Common myeloid progenitor, CD34-positive (primary cell): ENCODE results near the gene STAG1.
"Not testable (repeated sequence)": the region's sequence is repeated elsewhere in the genome, so short reads cannot be mapped to it uniquely, and the experiment has no call there.

ENCODE experiments used
- CTCF ChIA-PET: fragments of 350-600 bp; sonication (Branson Sonifier 250); formaldehyde crosslinking; loops from one replicate; lab custom pipeline; 2021; ENCODE audit warnings: antibody characterized with exemption; lab: Charles Lee
- POLR2A ChIA-PET: fragments of 350-600 bp; sonication (Branson Sonifier 250); formaldehyde crosslinking; loops from one replicate; lab custom pipeline; 2021; ENCODE audit warnings: antibody characterized with exemption; lab: Charles Lee
- DNase-seq, 3 donors: peaks; one replicate each; pipeline versions ENCODE4 v3.0.0 to v3.0.0-alpha.2; 2013
- H3K27ac ChIP-seq, 2 experiments: 1 replicate in 1 of 2; 2 replicates in 1 of 2; pipeline ENCODE4 v1.7.0; 2013; ENCODE audit warnings: inconsistent platforms in 2 of 2, low read length in 2 of 2, mild to moderate bottlenecking in 2 of 2, low read depth in 1 of 2, moderate library complexity in 1 of 2; ENCODE audit not compliant: severe bottlenecking in 2 of 2, insufficient read depth in 1 of 2, poor library complexity in 1 of 2
- H3K27me3 ChIP-seq, 5 experiments: replicated peaks in 2 of 5; 1 replicate in 3 of 5; 2 replicates in 2 of 5; pipeline versions ENCODE4 v1.6.1 to v1.7.0; 2013; ENCODE audit warnings: low read length in 4 of 5, mild to moderate bottlenecking in 2 of 5, moderate library complexity in 2 of 5, inconsistent platforms in 1 of 5; ENCODE audit not compliant: insufficient read depth in 5 of 5, control insufficient read depth in 4 of 5
- H3K36me3 ChIP-seq, 4 experiments: 1 replicate in 2 of 4; 2 replicates in 2 of 4; pipeline versions ENCODE4 v1.6.1 to v1.7.0; 2013; ENCODE audit warnings: low read length in 3 of 4, control low read depth in 1 of 4, mild to moderate bottlenecking in 1 of 4; ENCODE audit not compliant: control insufficient read depth in 4 of 4, insufficient read depth in 4 of 4
- H3K4me1 ChIP-seq, 4 experiments: 1 replicate in 3 of 4; 2 replicates in 1 of 4; pipeline versions ENCODE4 v1.6.1 to v1.7.1; 2013; ENCODE audit warnings: low read length in 3 of 4, mild to moderate bottlenecking in 3 of 4, control low read depth in 1 of 4, inconsistent platforms in 1 of 4, moderate library complexity in 1 of 4; ENCODE audit not compliant: control insufficient read depth in 4 of 4, insufficient read depth in 4 of 4; ENCODE audit errors: control extremely low read depth in 1 of 4
- H3K4me3 ChIP-seq, 7 experiments: 1 replicate in 4 of 7; 2 replicates in 3 of 7; pipeline versions ENCODE4 v1.5.1 to v1.7.0; 2013; ENCODE audit warnings: mild to moderate bottlenecking in 7 of 7, low read length in 6 of 7, moderate library complexity in 6 of 7, inconsistent platforms in 2 of 7, low read depth in 2 of 7, control low read depth in 1 of 7; ENCODE audit not compliant: insufficient read depth in 4 of 7, control insufficient read depth in 1 of 7; ENCODE audit errors: extremely low read depth in 1 of 7
- H3K9me3 ChIP-seq, 5 experiments: 1 replicate in 4 of 5; 2 replicates in 1 of 5; pipeline versions ENCODE4 v1.6.1 to v1.7.1; 2013; ENCODE audit warnings: low read length in 4 of 5, mild to moderate bottlenecking in 2 of 5, inconsistent platforms in 1 of 5, low read depth in 1 of 5, moderate library complexity in 1 of 5; ENCODE audit not compliant: control insufficient read depth in 4 of 5, insufficient read depth in 2 of 5; ENCODE audit errors: control extremely low read depth in 1 of 5
- WGBS: methylation state at CpG from one replicate; pipeline ENCODE4 v1.1.5; 2013; ENCODE audit not compliant: insufficient coverage; 5-methylcytosine and 5-hydroxymethylcytosine counted together

The STAG1 gene

DNA sequence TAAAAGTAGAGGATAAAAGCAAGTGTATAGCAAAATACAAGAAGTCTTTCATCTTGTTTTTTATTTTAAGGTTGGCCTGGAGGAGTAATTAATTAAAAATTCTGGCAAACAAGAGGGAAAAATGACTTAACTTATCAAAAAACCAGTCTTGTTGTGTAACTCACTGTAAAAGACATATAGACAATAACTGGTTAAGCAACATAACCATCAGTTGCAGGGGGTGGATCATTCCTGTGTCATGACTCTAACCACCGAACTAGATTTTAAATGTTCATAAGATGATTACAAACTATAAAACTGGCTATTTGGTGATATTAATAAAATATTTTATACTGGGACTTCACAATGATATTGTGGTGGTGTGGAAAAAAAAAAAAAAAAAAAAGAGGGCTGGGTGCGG is 130.6 kb downstream of the STAG1 start:
- H3K9me3 ChIP-seq, result no peaks in the 10 kb centered on the region
- peaks cover 0 to 10% (median 4%) of the 10 kb centered on the region in 4 experiments for H3K36me3 ChIP-seq
- no CpG with 5 or more reads among the region's 2 CpGs for WGBS
- H3K27me3 ChIP-seq, result no peaks in the 10 kb centered on the region
- ChIA-PET POLR2A (no interaction called here), CTCF (interaction anchor here (0.5 kb wide), 1 partner anchor 198 kb away, joined by 3 read pairs; no protein-coding TSS in a partner anchor)
- no peak overlapping the region for H3K4me3 ChIP-seq
- peaks cover 0 to 17% (median 0%) of the 10 kb centered on the region in 4 experiments for H3K4me1 ChIP-seq
- no peak overlapping the region for H3K27ac ChIP-seq
- DNase-seq, result no peak

DNA sequence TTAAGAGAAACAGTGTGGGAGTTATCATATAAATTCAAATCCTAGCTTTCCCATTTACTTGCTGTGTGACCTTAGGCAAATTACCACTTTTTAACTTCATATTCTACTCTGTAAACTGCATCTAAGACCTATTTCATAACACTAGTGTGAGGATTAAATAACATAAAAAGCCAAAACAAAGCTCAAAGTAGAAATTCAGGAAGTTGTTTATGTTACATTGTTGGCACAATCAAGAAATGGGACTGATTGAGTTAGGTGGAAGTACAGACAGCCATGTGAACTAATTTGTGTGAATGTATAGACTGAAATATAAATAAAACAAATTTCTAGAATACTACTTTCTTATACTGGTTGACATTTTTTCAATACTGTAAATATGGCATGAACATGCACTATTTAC is 131.7 kb downstream of the STAG1 start:
- peaks cover 0 to 10% (median 4%) of the 10 kb centered on the region in 4 experiments for H3K36me3 ChIP-seq
- POLR2A ChIA-PET, result no interaction called here
- H3K9me3 ChIP-seq, result no peaks in the 10 kb centered on the region
- H3K27me3 ChIP-seq, result no peaks in the 10 kb centered on the region
- H3K27ac ChIP-seq, result no peak overlapping the region
- H3K4me1 ChIP-seq, result peaks cover 0 to 19% (median 0%) of the 10 kb centered on the region in 4 experiments
- H3K4me3 ChIP-seq, result no peak overlapping the region
- CTCF ChIA-PET, result no interaction called here
- DNase-seq, result no peak

DNA sequence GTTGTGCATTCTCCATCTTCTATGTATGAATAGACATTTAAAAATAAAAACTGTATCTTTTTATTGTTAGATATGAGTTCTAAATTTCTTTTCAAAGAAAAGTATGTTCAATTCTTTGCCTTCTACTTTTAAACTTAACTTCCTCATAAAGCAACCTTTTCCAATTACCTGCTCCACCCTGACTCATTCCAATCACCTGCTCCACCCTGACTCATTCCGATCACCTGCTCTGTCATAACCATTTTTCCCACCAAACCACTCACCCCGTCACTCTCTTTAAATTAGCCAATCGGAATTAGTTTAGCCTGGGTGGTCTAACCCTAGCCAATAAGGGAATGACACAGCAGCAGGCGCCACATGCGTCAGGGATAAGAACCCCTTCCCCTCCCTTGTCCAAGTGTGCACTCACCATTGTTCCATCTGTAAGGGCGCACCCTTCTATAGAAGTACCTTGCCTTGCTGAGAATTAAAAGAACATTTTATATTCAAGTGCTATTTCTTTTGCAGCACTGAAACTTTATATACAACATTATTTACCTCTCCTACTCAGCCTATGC is 134.1 kb downstream of the STAG1 start:
- POLR2A ChIA-PET, H3K9me3 ChIP-seq, DNase-seq, H3K27me3 ChIP-seq, H3K27ac ChIP-seq, CTCF ChIA-PET, H3K4me3 ChIP-seq: not testable (repeated sequence)
- 98% methylated on average over 6 of the region's 6 CpGs for WGBS
- Histone ChIP-seq H3K36me3 (peaks cover 0 to 12% (median 4%) of the 10 kb centered on the region in 4 experiments), H3K4me1 (peaks cover 0 to 14% (median 0%) of the 10 kb centered on the region in 4 experiments)

DNA sequence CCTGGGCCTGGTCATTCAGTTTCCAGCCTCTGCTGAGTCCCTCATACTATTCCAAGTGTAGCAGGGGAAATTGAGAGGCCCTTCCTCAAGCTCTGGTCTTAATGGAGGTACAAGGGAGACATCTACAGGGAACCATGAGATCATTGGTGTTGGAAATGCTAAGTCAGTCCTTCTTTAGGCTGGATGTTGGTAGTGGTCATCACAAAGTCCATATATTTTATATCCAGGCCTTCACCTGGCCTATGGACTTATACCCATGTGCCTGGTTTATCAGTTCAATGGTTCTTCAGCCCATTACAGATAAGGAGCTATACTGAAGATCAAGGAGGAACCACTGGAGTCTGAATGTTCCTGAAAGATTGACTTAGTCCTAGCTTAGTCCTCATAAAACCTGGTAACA is 135.0 kb downstream of the STAG1 start:
- peak overlapping the region in 1 of 2 experiments; percentile 63 for H3K27ac ChIP-seq
- no peaks in the 10 kb centered on the region for H3K9me3 ChIP-seq
- no peak for DNase-seq
- no peak overlapping the region for H3K4me3 ChIP-seq
- H3K4me1 ChIP-seq, result peaks cover 0 to 14% (median 0%) of the 10 kb centered on the region in 4 experiments
- CTCF ChIA-PET, result interaction anchor here (1.4 to 1.8 kb wide), 2 partner anchors 135 to 225 kb away, joined by 3 to 5 read pairs; partner anchors contain the start of gene STAG1
- POLR2A ChIA-PET, result no interaction called here
- H3K36me3 ChIP-seq, result peaks cover 0 to 8% (median 4%) of the 10 kb centered on the region in 4 experiments
- H3K27me3 ChIP-seq, result no peaks in the 10 kb centered on the region

DNA sequence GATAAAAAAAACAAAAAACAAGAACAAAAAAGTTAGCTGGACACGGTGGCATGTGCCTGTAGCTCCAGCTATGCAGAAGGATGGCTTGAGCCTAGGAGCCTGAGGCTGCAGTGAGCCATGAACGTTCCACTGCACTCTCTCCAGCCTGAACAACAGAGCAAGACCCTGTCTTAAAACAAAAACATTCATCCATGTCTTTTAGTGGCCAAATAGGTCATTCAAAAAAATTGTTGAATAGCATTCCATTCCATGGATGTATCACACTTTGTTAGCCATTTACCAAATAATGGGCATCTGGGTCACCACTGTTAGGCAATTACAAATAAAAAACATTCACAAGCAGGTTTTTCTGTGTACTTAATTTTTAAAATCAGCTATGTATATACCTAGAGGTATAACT is 139.7 kb downstream of the STAG1 start:
- 94% methylated on average over 2 of the region's 2 CpGs for WGBS
- Histone ChIP-seq H3K4me1 (peaks cover 0 to 14% (median 0%) of the 10 kb centered on the region in 4 experiments), H3K9me3 (no peaks in the 10 kb centered on the region), H3K27ac (no peak overlapping the region), H3K27me3 (no peaks in the 10 kb centered on the region), H3K36me3 (peaks cover 0 to 9% (median 5%) of the 10 kb centered on the region in 4 experiments), H3K4me3 (no peak overlapping the region)
- CTCF ChIA-PET, result no interaction called here
- DNase-seq, result no peak
- POLR2A ChIA-PET, result no interaction called here

DNA sequence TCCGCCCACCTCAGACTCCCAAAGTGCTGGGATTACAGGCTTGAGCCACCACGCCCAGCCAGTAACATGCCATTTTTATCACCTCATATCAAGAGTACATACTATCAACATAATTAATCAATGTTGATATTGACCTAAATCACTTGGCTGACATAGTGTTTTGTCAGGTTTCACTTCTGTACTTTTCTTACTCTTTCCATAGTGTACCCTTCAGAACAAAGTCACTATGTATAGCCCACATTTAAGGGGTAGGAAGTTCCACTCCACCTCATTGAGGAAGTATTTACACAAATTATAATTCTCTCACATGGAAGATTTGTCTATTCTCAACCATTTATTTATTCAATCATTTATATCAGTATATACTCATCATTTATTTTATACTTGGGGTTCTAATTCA is 145.2 kb downstream of the STAG1 start:
- Histone ChIP-seq H3K9me3 (no peaks in the 10 kb centered on the region), H3K27me3 (no peaks in the 10 kb centered on the region), H3K4me3 (no peak overlapping the region), H3K36me3 (peaks cover 0 to 19% (median 9%) of the 10 kb centered on the region in 4 experiments), H3K4me1 (no peaks in the 10 kb centered on the region), H3K27ac (no peak overlapping the region)
- POLR2A ChIA-PET, result no interaction called here
- CTCF ChIA-PET, result interaction anchor here (1.0 kb wide), 1 partner anchor 9 kb away, joined by 3 read pairs; no protein-coding TSS in a partner anchor
- DNase-seq, result no peak
- WGBS, result no CpG with 5 or more reads among the region's 2 CpGs

DNA sequence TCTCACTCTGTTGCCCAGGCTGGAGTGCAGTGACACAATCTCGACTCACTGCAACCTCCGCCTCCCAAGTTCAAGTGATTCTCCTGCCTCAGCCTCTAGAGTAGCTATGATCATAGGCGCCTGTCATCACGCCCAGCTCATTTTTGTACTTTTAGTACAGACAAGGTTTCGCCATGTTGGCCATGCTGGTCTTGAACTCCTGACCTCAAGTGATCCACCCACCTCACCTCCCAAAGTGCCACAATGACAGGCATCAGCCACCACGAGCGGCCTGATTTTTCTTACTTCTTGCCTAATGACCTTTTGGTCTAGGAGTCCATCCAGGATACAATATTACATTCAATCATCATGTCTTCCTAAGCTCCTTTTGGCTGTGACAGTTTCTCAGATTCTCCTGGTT is 146.0 kb downstream of the STAG1 start:
- H3K9me3 ChIP-seq, H3K27me3 ChIP-seq, H3K4me3 ChIP-seq, H3K4me1 ChIP-seq, H3K27ac ChIP-seq, DNase-seq: not testable (repeated sequence)
- peaks cover 3 to 19% (median 11%) of the 10 kb centered on the region in 4 experiments for H3K36me3 ChIP-seq
- CTCF ChIA-PET, result interaction anchor here (1.0 kb wide), 1 partner anchor 9 kb away, joined by 3 read pairs; no protein-coding TSS in a partner anchor
- POLR2A ChIA-PET, result interaction anchor here (0.5 kb wide), 1 partner anchor 34 kb away, joined by 3 read pairs; no protein-coding TSS in a partner anchor
- 95% methylated on average over 5 of the region's 7 CpGs for WGBS
